Rectal smooth muscle tissue (tissue), 1 donor: Measurements from ENCODE around the gene ZNF778.

ENCODE experiments used
- H3K27ac ChIP-seq: one replicate; pipeline ENCODE4 v1.7.0; 2013; ENCODE audit warnings: low read depth, low read length, inconsistent platforms
- H3K27me3 ChIP-seq: one replicate; pipeline ENCODE4 v1.7.0; 2013; ENCODE audit warnings: low read length; ENCODE audit not compliant: control insufficient read depth, insufficient read depth
- H3K36me3 ChIP-seq: one replicate; pipeline ENCODE4 v1.7.0; 2013; ENCODE audit warnings: low read length; ENCODE audit not compliant: control insufficient read depth, insufficient read depth
- H3K4me1 ChIP-seq: one replicate; pipeline ENCODE4 v1.7.0; 2013; ENCODE audit warnings: low read length; ENCODE audit not compliant: control insufficient read depth, insufficient read depth
- H3K4me3 ChIP-seq: one replicate; pipeline ENCODE4 v1.7.0; 2013; ENCODE audit warnings: low read length
- H3K9ac ChIP-seq: one replicate; pipeline ENCODE4 v1.7.0; 2013; ENCODE audit warnings: low read length

The ZNF778 gene

DNA sequence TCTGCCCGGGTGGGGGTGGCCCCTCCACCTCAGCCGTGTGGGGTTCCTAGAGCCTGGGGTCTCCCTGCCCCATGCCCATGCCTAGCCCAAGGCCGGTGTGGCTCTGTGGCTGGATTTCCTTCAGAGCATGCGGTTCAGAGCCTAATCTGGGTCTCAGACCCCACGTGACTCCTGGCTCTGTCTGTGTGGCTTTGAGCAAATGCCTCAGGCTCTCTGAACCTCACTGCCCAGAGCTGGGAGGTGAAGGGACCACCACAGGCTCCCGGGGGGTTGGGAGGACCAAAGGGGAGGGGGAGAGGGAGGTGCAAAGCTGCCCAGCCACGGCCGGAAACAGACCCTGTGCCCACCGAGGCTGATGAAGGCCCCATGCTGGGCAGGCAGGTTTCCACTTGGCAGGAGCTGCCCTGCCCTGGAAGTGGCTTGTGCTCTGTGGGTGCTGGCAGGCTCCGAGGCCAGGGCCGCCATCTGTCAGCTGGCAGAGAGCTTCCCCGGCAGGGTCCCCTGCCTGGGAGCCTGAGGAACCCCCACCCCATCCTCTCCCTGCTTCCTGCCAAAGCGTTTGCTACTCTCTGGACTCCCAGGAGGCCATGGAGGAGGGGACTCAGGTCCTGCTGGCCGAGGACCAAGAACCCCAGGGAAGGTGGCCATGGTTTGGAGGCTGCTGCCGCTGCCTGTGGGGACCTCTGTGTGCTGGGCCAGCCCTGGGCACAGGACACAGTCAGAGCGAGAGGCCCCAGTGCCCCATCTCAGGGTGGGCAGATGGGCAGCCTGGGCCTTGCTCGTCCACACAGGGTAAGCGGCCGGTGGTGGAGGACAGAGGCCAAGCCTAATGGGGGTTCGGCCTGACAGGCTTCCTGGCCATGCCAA is 42.0 kb upstream of the ZNF778 start:
- no peak overlapping the region for H3K4me3 ChIP-seq
- H3K27ac ChIP-seq: no peak overlapping the region
- H3K36me3 ChIP-seq: no peaks in the 10 kb centered on the region
- no peak overlapping the region for H3K9ac ChIP-seq
- H3K27me3 ChIP-seq: peaks cover 7% of the 10 kb centered on the region
- H3K4me1 ChIP-seq: no peaks in the 10 kb centered on the region

DNA sequence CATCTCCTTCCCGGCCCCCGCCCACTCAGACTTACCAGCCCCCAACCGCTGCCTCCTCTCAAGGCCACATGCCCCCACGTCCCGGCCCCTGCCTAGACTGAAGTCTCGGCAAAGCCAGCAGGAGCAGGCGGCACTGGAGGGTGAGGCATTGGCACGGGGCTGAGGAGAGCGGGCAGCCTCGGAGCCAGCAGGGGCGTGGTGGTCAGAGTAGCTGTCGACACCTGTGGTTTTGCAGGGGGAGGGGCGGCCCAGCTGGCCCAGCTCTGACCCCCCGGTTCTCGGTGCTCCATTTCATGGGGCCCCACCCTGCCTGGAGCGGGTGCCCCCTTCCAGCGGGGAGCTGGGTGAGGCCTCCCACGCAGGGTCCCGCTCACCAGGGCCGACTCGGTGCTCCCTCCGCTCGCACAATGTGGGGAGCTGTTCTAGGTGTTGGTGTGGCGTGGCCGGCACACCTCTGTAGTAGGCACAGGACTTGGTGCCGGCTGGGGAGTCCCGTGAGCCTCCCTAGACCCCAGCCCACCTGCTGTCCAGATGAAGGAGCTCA is 41.3 kb upstream of the ZNF778 start:
- H3K4me3 ChIP-seq: no peak overlapping the region
- peaks cover 4% of the 10 kb centered on the region for H3K27me3 ChIP-seq
- H3K4me1 ChIP-seq: no peaks in the 10 kb centered on the region

GRCh38 chr16:89176717-89177116 is 40.8 kb upstream of the ZNF778 start:
- Histone ChIP-seq H3K9ac (no peak overlapping the region), H3K27me3 (peaks cover 4% of the 10 kb centered on the region), H3K4me1 (no peaks in the 10 kb centered on the region), H3K36me3 (no peaks in the 10 kb centered on the region), H3K4me3 (no peak overlapping the region), H3K27ac (no peak overlapping the region)

More for the DNA sequence above, 41.3 kb upstream of the ZNF778 start:
- H3K36me3 ChIP-seq: no peaks in the 10 kb centered on the region
- H3K27ac ChIP-seq: no peak overlapping the region
- no peak overlapping the region for H3K9ac ChIP-seq

DNA sequence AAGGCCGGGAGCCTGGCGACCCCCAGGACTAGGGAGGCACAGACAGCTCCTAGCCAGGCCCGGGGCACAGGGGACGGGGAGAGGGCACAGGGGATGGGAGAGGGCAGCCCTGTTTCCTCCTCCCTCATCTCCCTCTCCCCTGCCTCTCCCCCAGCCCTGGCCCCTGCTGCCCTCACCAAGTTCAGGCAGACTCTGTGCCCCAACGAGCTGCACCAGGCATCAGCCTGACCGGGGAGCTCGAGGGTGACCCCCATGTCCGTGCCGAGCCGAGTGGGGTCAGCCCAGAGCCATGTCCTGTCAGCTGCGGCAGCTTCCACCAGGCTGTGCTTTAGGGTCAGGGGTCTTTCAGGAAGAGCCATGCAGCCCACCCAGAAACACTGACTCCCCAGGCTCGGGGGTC is 40.0 kb upstream of the ZNF778 start:
- no peaks in the 10 kb centered on the region for H3K4me1 ChIP-seq
- no peak overlapping the region for H3K27ac ChIP-seq
- no peaks in the 10 kb centered on the region for H3K36me3 ChIP-seq
- H3K4me3 ChIP-seq: no peak overlapping the region
- H3K27me3 ChIP-seq: peaks cover 4% of the 10 kb centered on the region
- no peak overlapping the region for H3K9ac ChIP-seq

DNA sequence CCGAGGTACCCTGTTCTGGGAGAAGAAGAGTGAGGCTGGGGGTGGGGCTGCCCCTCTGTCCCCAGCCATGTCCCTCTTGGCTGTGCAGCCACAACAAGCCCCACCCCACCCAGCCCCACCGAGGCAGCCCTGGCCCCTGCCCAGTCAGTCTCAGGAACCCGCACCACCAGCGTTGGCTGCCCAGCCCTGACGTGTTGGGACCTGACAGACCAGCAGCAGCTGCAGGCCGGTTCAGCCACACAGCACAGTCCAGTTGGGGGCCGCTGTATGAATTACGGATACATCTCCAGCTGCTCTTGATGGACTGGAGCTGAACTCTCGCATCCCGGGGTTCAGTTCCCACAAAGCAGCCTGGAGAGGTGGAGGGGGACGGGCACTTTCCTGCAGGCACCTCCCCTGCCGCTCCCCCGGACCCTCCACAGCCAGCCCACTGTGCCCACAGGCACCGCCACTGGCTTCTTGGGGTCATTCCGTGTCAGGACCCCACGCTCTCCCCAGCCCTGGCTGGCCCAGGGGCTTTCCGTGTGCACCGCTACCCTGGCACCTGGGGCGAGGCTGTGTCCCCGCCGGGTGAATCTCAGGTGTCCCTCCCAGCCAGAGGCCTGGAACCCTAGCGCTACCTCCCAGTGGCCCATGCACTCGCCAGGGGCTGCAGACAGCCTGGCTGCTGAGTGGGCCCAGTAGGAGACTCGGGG is 38.9 kb upstream of the ZNF778 start:
- Histone ChIP-seq H3K4me3 (no peak overlapping the region), H3K27ac (no peak overlapping the region), H3K27me3 (peaks cover 7% of the 10 kb centered on the region), H3K36me3 (no peaks in the 10 kb centered on the region), H3K9ac (no peak overlapping the region), H3K4me1 (no peaks in the 10 kb centered on the region)

DNA sequence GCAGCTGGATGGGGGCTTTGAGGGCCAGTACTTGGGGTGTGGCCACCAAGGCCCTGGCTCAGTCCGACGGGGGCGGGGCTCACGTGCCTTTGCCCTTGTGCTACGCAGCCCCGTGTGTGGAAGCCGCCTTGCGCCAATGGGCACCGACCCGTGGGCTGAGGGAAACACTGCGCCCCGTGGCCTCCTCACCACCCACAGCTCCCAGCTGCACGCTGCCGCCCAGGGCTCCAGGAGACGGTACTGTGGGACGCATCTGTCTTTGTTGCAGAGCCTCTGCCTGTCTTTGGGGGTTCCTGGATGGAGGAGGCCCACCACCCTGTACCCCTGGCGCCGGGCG is 38.4 kb upstream of the ZNF778 start:
- Histone ChIP-seq H3K27me3 (peaks cover 11% of the 10 kb centered on the region), H3K36me3 (no peaks in the 10 kb centered on the region), H3K9ac (no peak overlapping the region), H3K4me3 (no peak overlapping the region), H3K27ac (no peak overlapping the region), H3K4me1 (no peaks in the 10 kb centered on the region)

DNA sequence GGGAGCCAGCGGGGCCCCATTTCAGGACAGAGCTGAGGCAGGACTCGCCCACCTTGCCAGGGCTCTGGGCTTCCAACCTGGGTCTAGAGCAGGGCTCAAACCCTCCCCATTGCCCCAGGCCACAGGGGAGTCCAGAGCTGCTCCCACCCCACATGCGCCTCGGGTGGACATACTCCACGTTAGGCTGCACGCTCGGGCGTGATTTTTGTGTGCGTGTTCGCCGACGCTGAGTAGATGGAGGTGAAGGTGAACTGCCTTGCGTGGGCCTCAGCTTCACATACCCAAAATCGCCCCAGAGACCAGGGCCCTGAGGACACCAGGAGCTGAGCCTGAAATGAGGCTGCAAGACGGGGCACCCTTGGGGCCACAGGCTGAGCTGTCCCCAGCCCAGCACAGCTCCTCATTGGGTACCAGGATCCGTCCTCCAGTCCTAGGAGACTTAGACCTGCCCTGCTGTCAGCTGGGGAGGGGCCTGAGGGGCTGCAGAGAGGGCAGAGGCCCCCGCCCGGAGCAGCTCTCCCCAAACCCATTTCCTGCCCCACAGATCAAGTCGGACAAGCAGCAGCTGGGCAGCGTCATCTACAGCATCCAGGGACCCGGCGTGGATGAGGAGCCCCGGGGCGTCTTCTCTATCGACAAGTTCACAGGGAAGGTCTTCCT is 37.7 kb upstream of the ZNF778 start:
- H3K27ac ChIP-seq: no peak overlapping the region
- H3K4me3 ChIP-seq: no peak overlapping the region
- H3K27me3 ChIP-seq: peaks cover 17% of the 10 kb centered on the region
- H3K9ac ChIP-seq: no peak overlapping the region
- no peaks in the 10 kb centered on the region for H3K4me1 ChIP-seq
- no peaks in the 10 kb centered on the region for H3K36me3 ChIP-seq

- no peak overlapping the region for H3K9ac ChIP-seq
- H3K4me3 ChIP-seq: no peak overlapping the region
- H3K27ac ChIP-seq: no peak overlapping the region
- H3K4me1 ChIP-seq: no peaks in the 10 kb centered on the region
- no peaks in the 10 kb centered on the region for H3K36me3 ChIP-seq
- H3K27me3 ChIP-seq: peaks cover 17% of the 10 kb centered on the region
These were observed 34.0 kb upstream of the ZNF778 start for GRCh38 chr16:89183463-89183862.

GRCh38 chr16:89183975-89184676 is 33.4 kb upstream of the ZNF778 start:
- Histone ChIP-seq H3K36me3 (no peaks in the 10 kb centered on the region), H3K4me3 (no peak overlapping the region), H3K27me3 (peaks cover 14% of the 10 kb centered on the region), H3K4me1 (no peaks in the 10 kb centered on the region), H3K9ac (no peak overlapping the region), H3K27ac (no peak overlapping the region)

- Histone ChIP-seq H3K4me1 (no peaks in the 10 kb centered on the region), H3K4me3 (no peak overlapping the region), H3K36me3 (no peaks in the 10 kb centered on the region), H3K9ac (no peak overlapping the region), H3K27me3 (peaks cover 14% of the 10 kb centered on the region), H3K27ac (no peak overlapping the region)
These were observed 32.9 kb upstream of the ZNF778 start for GRCh38 chr16:89184677-89184932.

- H3K9ac ChIP-seq: no peak overlapping the region
- no peak overlapping the region for H3K4me3 ChIP-seq
- no peaks in the 10 kb centered on the region for H3K4me1 ChIP-seq
- no peak overlapping the region for H3K27ac ChIP-seq
- H3K36me3 ChIP-seq: no peaks in the 10 kb centered on the region
- H3K27me3 ChIP-seq: peaks cover 14% of the 10 kb centered on the region
These were observed 32.3 kb upstream of the ZNF778 start for GRCh38 chr16:89184933-89185794.
